Brain microvascular endothelial cell (primary cell): Measurements from ENCODE around the gene CIB2.
A peak's percentile ranks its signal among the peaks of the same experiment; 100 is the strongest.

Experiments
- DNase-seq: peaks from one replicate; pipeline ENCODE4 v3.0.0-alpha.2; 2020
- H3K27ac ChIP-seq: fragments of 250-450 bp; sonication (Bioruptor Pico); 2 replicates; pipeline ENCODE4 v1.5.1; 2020; ENCODE audit warnings: mild to moderate bottlenecking, moderate library complexity
- H3K27me3 ChIP-seq: fragments of 250-450 bp; sonication (Bioruptor Pico); replicated peaks from 2 replicates; pipeline ENCODE4 v1.5.1; 2020; ENCODE audit warnings: mild to moderate bottlenecking
- H3K36me3 ChIP-seq: fragments of 250-450 bp; sonication (Bioruptor Pico); replicated peaks from 2 replicates; pipeline ENCODE4 v1.5.1; 2020; ENCODE audit warnings: mild to moderate bottlenecking
- H3K4me3 ChIP-seq: 2 replicates; pipeline ENCODE4 v1.5.1; 2011; ENCODE audit warnings: low read depth, mild to moderate bottlenecking, control low read depth, low read length, moderate library complexity
- CTCF ChIP-seq: IDR thresholded peaks from 2 replicates; pipeline ENCODE4 v1.5.1; 2011; ENCODE audit warnings: low read depth, mild to moderate bottlenecking, moderate library complexity, low read length, control low read depth, inconsistent platforms; ENCODE audit errors: missing control alignments
- in situ Hi-C: cut with HindIII; loops from 2 replicates; pipeline ENCODE4 v1.10.0; 2017; ENCODE audit warnings: low sequenced_read_pairs, low pct_ligation_motif_present

The CIB2 gene

GRCh38 chr15:78069052-78069414 lies 62.2 kb downstream of the CIB2 start:
- H3K36me3 ChIP-seq, result no peaks in the 10 kb centered on the region
- no peak overlapping the region for H3K4me3 ChIP-seq
- DNase-seq, result no peak
- H3K27ac ChIP-seq, result peak overlapping the region; percentile 90
- no peaks in the 10 kb centered on the region for H3K27me3 ChIP-seq
- no peak for TF ChIP-seq CTCF
- in situ Hi-C loops, result no loop called here

- TF ChIP-seq CTCF, result no peak
- Histone ChIP-seq H3K27me3 (no peaks in the 10 kb centered on the region), H3K4me3 (no peak overlapping the region), H3K36me3 (no peaks in the 10 kb centered on the region), H3K27ac (peak overlapping the region; percentile 90)
- no peak for DNase-seq
- in situ Hi-C loops, result no loop called here
Measured at GRCh38 chr15:78067328-78068228, 63.7 kb downstream of the CIB2 start.

GRCh38 chr15:78065973-78066946 lies 65.0 kb downstream of the CIB2 start:
- Histone ChIP-seq H3K36me3 (no peaks in the 10 kb centered on the region), H3K27me3 (no peaks in the 10 kb centered on the region), H3K4me3 (no peak overlapping the region), H3K27ac (peak overlapping the region; percentile 90)
- in situ Hi-C loops, result no loop called here
- TF ChIP-seq CTCF, result no peak
- no peak for DNase-seq

GRCh38 chr15:78065284-78065872 lies 65.9 kb downstream of the CIB2 start:
- Histone ChIP-seq H3K27ac (peak overlapping the region; percentile 90), H3K27me3 (no peaks in the 10 kb centered on the region), H3K36me3 (no peaks in the 10 kb centered on the region), H3K4me3 (no peak overlapping the region)
- in situ Hi-C loops, result no loop called here
- peak; percentile 99 for DNase-seq
- no peak for TF ChIP-seq CTCF

GRCh38 chr15:78064544-78064943 lies 66.7 kb downstream of the CIB2 start:
- in situ Hi-C loops, result no loop called here
- no peak for TF ChIP-seq CTCF
- no peak overlapping the region for H3K4me3 ChIP-seq
- H3K36me3 ChIP-seq, result no peaks in the 10 kb centered on the region
- DNase-seq, result no peak
- H3K27me3 ChIP-seq, result no peaks in the 10 kb centered on the region
- H3K27ac ChIP-seq, result peak overlapping the region; percentile 90
